ENCODE results near the gene PDPN.

Gene PDPN

DNA sequence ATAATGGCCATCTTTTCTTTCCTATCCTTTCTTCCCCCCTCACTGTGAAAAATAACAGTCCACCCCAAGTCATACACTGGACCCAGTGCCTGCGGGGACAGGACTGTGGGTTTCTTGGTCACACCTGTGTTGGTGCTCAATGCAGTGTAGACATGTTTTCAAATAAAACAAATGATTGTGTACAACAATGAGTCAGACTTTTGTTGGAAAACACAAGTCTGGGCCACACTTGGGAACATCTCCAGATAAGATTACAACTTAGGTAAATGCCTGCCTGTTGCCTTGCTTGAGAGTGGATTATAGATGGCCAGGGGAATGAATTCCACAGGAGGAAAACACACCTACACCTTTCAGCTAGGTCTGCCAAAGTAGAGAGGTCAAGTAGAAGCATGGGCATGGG, 34.1 kb downstream of the PDPN start:
- no peak for DNase-seq (ENCODE audit: low read depth in 2 of 2)

DNA sequence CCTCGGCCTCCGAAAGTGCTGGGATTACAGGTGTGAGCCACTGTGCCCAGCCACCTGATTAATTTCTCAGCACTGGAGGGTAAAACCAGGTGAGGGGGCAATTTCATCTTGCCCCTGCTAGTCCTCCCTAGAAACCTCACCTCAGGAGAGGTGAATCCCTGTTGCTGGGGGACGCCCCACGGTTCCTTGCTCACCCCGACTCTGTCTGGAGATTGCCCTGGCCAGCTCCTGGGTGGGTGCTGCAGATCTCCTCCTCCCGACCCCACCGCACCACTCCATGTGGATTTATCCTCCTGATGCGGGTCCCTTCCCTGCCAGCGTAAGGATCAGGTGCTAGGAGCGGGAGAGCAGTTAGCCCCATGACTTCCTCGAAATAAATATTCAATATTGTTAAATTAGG, 34.9 kb downstream of the PDPN start:
- DNase-seq (ENCODE audit: low read depth in 2 of 2) = no peak

DNA sequence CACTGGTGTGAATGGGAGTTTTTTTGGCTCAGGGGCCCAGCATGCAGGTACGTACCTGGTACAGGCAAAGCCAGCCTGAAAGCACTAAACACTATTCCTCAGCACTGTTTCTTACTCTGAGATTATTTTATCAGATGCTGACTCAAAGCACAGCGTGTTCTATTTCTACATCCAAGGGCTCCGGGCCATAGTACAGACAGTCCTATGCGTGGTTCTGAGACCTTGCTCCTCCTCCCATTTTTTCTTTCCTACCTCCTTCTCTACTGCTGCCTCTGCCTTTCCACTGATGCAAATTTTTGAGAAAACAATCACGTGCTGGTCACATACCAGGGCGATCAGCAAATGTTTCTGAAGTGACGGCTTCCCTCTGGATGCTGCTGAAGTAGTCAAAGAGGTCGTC, 36.3 kb downstream of the PDPN start:
- DNase-seq (ENCODE audit: low read depth in 2 of 2) = no peak

DNA sequence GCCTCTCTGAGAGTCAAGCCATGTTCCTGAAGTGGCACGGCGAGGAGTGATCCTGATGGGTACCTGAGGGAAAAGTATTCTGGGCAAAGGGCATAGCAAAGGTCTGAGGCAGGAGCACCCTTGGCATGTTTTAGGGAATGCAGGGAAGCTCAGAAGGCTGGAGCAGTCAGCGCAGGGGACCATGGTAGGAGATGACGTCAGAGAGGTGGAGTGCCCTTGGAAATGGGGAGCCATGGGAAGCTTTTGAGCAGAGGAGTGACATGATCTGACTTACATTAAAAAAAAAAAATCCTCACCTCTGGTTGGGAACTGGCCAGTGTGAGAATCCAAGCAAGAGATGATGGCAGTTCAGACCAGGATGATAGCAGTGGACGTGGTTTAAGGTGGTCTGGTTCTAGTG, 37.2 kb downstream of the PDPN start:
- DNase-seq (ENCODE audit: low read depth in 2 of 2) = no peak

DNA sequence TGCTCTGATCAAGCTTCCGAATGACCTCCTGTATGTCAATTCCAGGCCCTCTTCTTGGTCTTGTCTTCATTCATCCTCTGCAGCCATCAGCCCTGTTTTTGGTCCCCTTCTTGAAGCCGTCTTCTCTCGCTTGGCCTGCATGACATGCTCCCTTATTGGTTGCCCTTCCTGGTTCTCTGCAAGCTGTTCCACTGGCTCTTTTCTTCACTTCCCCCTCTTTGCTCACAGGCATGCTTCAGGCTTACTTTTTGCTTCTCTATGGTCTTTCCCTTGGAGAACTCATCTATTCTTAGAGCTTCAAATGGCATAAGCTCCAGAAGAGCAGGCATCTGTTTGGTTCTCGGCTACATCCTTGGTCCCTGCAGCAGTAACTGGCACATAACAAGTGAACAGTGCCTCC, 38.8 kb downstream of the PDPN start:
- DNase-seq (ENCODE audit: low read depth in 2 of 2) = no peak

DNA sequence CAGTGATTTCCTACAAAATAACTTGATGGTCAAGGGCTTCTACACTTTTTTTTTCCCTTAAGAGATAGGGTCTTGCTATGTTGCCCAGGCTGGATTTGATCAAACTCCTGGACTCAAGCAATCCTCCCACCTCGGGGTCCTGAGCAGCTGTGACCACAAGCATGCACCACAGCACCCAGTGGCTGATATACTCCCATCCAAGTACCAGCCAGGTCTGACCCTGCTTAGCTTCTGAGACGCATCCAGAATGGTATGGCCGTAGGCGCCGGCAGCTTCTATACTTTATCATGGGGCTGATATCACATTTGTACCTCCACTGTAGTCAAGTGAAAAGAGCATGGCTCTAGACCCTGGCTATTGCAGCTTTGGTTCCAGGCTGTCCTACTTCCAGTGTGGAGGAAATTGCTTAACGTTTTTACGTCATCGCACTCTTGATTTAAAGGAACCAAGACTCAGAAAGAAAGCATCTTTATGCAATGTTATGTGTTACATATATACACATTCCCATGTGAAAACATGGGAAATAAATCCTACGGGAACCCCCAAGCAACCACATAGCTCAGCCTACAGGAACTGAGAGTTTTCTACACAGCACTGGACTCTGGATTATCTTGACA, 39.5 kb downstream of the PDPN start:
- DNase-seq (ENCODE audit: low read depth in 2 of 2) = no peak

DNA sequence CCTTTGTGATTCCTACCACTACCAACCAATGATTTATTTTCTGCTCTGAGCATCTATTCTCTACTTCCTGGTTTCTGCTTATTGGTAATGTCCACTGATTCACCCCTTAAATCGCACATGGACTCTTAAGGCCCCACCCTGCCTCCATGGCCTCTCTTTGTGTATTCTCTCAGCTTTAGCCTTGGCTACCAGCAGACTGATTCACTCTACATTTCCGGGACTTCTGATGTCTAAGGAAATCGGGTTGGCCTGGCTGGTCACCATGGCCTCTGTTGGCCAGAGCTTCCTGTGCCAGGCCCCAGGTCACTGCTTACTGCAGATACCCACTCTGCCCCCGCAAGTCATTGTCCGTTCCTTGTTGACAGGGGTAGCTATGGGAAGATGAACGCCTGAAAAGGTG, 40.9 kb downstream of the PDPN start:
- DNase-seq (ENCODE audit: low read depth in 2 of 2) = no peak

DNA sequence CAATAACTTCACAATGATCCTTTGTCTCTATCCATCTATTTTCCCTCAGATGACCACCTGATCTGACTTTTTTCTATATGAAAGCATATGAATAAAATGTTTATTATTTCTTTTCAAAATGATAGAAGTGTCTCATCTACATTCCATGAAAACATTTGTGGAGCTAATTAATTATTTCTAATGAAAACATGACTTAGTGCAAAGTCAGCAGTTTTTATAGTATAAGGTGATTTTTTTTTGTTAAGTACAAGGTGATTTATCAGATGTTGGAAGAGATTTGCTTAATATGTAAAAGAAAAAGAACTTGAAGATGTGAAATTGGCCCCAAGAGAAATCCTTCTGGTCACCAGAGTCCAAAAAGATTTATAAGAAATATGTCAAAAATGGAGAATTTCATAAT, 43.5 kb downstream of the PDPN start:
- no peak for DNase-seq (ENCODE audit: low read depth in 2 of 2)

DNA sequence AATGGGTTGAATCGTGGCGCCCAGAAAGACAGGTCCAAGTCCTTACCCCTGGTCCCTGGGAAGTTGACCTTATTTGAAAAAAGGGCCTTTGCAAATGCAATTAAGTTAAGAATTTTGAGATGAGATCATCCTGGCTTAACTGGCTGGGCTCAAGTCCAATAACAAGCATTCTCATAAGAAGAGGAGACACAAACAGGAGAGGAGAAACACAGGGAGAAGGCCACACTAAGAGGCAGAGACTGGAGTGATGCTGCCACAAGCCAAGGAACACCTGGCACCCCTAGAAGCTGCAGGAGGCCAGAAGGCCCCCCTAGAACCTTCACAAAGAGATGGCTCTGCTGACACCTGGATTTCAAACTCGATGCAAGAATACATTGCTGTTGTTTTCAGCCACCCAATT, 44.6 kb downstream of the PDPN start:
- DNase-seq (ENCODE audit: low read depth in 2 of 2) = no peak

DNA sequence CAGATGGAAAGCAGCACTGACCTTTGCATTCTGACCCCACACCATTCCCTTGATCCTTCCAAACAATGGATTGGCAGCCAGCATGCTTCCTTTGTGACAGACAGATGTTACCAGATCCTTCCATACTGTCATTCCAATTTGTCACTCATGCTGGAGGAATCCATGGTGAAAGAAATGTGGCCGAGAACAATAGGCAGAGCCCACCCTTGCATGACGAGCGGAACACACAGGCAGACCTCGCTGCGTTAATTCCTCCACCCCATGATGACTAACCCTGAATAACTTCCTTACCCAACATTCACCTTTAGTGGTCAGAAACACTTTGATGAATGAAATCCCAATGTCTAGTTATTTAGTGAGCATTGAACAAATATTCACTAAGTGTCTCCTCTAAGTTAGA, 45.1 kb downstream of the PDPN start:
- DNase-seq (ENCODE audit: low read depth in 2 of 2) = no peak

DNA sequence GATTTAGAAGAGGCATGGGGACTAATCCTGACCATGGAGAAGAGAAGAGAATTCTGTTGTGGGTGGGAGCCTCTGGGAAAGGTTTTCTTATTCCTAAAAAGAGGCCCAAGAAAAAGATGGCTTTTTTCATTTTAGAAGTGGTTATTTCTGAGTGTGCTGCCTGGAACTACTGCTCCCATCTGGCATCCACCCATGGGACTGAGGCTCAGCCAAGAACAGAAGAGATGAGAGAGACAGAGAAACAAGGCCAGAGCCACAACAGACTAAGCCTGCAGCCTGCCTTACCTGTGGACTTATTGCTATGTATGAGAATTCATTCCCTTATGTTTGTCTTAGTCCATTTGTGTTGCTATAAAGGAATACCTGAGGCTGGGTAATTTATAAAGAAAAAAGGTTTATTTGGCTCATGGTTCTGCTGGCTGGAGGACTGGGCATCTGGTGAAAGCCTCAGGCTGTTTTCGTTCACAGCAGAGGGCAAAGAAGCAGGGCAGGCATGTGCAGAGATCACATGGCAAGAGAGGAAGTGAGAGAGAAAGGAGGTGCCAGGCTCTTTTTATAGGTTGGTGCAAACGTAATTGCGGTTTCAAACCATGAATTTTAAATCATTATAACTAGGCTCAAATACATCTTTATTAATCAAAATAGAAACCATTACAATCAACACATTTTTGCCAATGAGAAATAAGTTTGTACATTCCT, 58.8 kb downstream of the PDPN start:
- DNase-seq (ENCODE audit: low read depth in 2 of 2) = no peak

DNA sequence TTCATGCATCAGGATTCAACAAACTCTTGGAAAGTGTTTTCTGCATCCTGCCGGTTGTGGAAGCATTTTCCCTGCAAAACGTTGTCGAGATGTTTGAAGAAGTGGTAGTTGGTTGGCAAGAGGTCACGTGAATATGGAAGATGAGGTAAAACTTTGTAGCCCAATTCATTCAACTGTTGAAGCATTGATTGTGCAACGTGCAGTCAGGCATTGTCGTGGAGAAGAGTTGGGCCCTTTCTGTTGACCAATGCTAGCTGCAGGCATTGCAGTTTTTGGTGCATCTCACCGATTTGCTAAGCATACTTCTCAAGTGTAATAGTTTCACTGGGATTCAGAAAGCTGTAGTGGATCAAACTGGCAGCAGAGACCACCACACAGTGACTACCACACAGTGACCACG, 59.4 kb downstream of the PDPN start:
- no peak for DNase-seq (ENCODE audit: low read depth in 2 of 2)

DNA sequence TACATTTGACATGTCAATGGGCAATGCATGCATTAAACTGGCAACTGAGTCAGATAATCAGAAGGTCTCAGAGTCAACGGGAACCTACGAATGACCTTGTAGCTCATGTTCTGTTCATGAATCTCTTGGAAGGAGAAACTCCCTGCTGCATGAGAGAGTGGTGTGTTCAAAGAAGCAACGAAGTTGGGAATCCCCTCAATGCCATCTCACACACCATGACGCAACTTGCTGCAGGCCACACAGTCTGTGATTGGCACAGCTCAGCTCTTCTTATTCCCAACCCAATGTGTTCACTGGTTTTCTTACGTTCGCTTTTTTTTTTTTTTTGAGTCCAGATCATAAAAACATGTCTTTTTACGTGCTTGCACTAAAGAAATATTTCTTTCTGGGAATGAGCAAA, 62.9 kb downstream of the PDPN start:
- no peak for DNase-seq (ENCODE audit: low read depth in 2 of 2)

DNA sequence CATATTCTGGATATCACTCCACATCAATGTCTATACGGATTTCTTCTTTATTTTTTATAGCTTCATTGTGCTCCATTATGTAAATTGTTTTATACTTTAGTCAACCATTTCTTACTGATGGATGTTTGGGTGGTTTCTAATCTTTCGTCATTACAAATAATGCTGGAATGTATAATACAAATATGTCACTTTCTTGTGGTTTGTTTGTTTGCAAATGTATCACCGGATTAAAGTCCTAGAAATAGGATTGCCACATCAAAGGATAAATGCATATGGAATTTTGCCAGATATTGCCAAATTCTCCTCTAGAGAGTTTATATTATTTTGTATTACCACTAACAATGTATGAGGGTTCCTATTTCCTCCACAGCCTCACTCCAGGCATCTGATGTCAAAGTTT, 67.6 kb downstream of the PDPN start:
- no peak for DNase-seq (ENCODE audit: low read depth in 2 of 2)

DNA sequence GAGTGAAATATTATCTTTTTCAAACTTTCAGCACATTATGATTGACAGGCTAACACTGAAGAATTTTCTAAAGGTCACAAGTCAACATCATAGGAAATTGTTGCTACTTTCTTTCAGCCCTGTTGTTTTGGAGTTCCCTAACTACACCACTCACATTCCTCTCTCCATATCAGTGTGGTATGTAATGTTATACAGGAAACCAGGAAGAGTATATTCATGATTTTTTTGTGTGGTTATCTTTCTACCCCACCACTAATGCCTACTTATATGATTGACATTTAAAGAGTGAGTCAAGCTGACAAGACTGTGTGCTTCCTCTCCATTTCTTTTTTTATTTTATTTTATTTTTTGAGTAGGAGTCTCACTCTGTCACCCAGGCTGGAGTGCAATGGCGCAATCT, 68.6 kb downstream of the PDPN start:
- no peak for DNase-seq (ENCODE audit: low read depth in 2 of 2)

DNA sequence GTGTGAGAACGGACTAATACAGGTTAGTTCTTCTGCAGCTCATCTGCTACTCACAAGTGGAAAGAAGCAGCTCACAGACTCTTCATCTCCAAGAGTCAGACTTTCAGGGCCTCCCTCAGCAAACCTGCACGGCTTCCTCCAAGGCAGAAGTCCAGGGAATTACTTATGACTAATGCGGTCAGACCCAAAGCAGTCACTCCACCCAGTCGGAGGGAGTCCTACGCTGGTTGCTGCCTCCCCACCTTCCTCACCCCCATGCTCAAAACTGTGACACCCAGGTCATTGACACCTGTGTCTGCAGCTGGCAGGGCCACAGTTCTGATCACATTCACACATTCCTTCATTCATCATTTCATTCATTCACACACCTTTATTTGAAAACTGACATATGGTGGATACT, 77.9 kb downstream of the PDPN start:
- no peak for DNase-seq (ENCODE audit: low read depth in 2 of 2)

DNA sequence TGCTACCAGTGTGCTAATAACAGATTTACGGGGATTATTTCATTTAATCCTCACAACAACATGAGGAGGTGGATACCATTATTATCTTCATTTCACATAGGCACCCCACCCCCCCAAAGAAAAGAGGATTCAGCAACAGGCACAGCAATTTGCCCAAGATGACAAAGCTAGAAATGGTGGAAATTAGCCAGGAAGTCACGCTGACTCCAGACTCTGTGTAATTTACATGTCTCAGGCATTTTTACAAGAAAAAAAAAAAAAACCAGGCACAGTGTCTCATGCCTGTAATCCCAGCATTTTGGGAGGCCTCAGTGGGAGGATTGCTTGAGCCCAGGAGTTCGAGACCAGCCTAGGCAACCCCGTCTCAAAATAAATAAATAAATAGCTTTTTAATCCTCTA, 78.9 kb downstream of the PDPN start:
- no peak for DNase-seq (ENCODE audit: low read depth in 2 of 2)

DNA sequence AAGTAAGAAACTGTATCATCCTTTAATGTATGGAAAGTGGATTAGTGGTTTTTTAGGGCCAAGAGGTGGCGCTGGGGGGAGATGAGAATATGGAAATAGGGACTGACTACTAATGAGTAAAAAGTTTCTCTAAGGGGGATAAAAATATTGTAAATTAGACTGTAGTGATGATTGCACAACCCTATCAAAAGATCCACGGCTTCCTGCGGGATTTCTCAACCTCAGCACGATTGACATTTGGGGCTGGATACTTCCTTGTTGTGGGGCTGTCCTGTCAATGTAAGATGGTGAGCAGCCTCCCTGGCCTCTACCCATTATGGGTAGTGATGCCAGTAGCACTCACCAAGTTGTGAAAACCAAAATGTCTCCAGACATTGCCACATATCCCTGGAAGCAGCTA, 80.3 kb downstream of the PDPN start:
- DNase-seq (ENCODE audit: low read depth in 2 of 2) = no peak

DNA sequence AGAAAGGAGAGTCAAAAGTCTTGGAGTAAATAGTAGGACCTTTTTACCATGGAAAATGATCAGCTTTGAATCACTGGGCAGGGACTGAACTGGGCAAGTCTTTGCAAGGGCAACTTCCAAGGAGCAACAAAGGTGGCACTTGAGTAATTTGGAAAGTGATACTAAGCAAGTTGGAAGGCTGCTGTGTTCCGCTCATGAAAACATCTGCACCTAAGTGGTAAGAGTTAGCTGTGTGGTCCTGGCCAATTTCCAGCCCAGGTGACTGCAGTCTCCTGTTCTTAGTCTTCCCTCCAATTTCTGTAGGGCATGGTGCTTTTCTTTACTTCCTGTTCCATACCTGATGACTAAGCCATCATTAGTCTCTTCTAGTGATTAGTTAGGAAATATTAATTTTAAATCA, 80.8 kb downstream of the PDPN start:
- no peak for DNase-seq (ENCODE audit: low read depth in 2 of 2)

DNA sequence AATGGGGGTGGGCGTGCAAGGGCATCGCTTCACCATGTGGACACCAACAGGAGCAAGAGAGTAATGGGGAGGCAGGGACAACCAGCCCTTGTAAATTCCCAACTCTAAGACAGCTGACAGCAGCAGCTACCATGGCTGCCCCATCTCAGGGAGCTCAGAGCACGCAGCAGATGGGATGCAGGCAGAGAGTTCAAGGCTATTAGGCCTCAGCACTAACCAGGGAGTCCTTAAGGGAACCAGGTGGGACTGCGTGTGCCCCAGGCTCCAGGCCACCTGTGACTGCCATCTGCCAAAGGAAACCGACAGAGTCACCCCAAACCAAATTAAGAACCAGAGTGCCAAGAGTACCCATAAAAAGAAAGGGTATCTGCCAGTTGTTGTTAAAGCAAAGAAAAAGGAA, 82.7 kb downstream of the PDPN start:
- DNase-seq (ENCODE audit: low read depth in 2 of 2) = no peak

All from stimulated activated CD8-positive, alpha-beta memory T cell treated with anti-CD3 and anti-CD28 coated beads, Interleukin-2, amount 100 ng/mL, for 48 hours (primary cell).